Gastrocnemius medialis (tissue), 4 donors: ENCODE results near the gene RIPK4.

Experiments
- POLR2A ChIP-seq, 2 donors: fragments of 450-650 bp; IDR thresholded peaks; one replicate each; pipeline ENCODE4 v1.6.1; 2017; ENCODE audit warnings: antibody characterized with exemption in 2 of 2, mild to moderate bottlenecking in 2 of 2, moderate library complexity in 2 of 2
- TF ChIP-seq, protein P1 (sequence below), 5 experiments: fragments of 450-650 bp in 3 of 5; fragments of 200-600 bp in 2 of 5; sonication (generic) in 2 of 5; IDR thresholded peaks in 4 of 5; conservative IDR thresholded peaks in 1 of 5; 1 replicate in 4 of 5; 2 replicates in 1 of 5; pipeline ENCODE4 v1.5.1; 2016 to 2019; ENCODE audit warnings: antibody characterized with exemption in 5 of 5, mild to moderate bottlenecking in 3 of 5, moderate library complexity in 3 of 5

- TF ChIP-seq, protein P1, sequence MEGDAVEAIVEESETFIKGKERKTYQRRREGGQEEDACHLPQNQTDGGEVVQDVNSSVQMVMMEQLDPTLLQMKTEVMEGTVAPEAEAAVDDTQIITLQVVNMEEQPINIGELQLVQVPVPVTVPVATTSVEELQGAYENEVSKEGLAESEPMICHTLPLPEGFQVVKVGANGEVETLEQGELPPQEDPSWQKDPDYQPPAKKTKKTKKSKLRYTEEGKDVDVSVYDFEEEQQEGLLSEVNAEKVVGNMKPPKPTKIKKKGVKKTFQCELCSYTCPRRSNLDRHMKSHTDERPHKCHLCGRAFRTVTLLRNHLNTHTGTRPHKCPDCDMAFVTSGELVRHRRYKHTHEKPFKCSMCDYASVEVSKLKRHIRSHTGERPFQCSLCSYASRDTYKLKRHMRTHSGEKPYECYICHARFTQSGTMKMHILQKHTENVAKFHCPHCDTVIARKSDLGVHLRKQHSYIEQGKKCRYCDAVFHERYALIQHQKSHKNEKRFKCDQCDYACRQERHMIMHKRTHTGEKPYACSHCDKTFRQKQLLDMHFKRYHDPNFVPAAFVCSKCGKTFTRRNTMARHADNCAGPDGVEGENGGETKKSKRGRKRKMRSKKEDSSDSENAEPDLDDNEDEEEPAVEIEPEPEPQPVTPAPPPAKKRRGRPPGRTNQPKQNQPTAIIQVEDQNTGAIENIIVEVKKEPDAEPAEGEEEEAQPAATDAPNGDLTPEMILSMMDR (IDR thresholded peaks at IDR 0.05 in 4 of 5, conservative IDR thresholded peaks at IDR 0.05 in 1 of 5): no peak
- no peak for TF ChIP-seq POLR2A (IDR thresholded peaks at IDR 0.05)
These were observed 74.7 kb downstream of the RIPK4 start for GRCh38 chr21:41692185-41692565.
